NCI-H1694 (cell line): Measurements from ENCODE around the gene STK25.
"Not testable (repeated sequence)": the region's sequence is repeated elsewhere in the genome, so short reads cannot be mapped to it uniquely, and the experiment has no call there.

Experiments
- DNase-seq: peaks from one replicate; lab custom pipeline; 2025; lab: John Stamatoyannopoulos, UW

STK25 gene

DNA sequence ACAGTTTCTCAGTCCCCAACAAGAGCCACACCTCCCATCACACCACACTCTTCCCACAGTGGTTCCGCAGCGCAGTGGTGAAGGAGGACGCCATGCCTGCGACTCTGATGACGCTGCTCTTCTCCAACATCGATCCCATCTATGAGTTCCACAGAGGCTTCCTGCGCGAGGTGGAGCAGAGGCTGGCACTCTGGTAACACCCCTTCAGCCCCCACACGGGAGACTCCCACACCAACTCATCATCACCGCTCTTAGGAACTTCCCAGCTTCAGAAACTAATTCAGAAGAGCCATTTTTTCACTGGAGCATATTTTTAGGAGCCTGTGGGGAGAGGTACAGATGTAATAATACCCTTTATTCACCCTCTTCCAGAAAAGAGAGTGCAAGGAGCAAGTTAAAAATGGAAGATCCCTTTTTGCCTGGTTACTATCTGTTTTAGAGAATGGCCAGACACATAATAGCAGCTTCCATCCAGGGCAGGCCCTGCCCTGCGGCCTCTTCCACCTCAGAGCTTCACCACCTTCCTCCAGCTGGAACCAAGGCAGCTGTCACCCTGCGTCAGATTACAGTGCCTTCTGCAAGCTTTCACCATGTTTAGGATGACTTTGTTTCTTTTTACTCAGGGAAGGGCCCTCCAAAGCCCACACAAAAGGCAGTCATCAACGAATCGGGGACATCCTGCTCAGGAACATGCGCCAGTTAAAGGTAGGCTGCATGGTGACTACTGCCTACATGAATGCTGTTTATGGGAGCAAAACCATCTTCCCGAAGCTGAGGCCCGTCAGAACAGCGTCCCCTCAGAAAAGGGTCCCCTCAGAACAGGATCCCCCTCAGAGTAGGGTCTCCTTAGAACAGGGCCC, 44.9 kb downstream of the STK25 start:
- no peak for DNase-seq

- DNase-seq = no peak
Observed at GRCh38 chr2:241461693-241462677, 46.4 kb downstream of the STK25 start.

DNA sequence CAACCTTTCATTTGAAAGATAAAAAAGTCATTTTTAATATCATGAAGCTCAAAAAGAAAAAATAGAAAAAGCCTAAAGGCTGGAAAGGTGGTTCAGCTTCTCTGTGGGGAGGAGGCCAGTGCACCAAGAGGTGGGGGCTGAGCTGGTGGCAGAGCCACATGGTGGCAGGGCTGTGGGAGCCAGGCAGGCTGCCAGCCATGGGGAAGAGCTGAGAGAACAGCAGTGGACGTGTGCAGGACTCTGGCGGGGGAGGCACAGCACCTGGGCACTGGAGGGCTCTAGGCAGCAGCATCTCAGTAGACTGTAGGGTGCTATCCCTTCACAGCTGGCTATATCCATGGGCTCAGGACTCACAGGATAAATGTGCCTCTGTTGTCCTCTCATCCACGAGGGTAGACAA, 47.8 kb downstream of the STK25 start:
- DNase-seq = peak; percentile 24

- DNase-seq = peak; percentile 34
Observed at GRCh38 chr2:241459520-241459919, 48.9 kb downstream of the STK25 start.

GRCh38 chr2:241458687-241459086, 49.7 kb downstream of the STK25 start:
- DNase-seq = peak; percentile 84

- no peak for DNase-seq
Observed at GRCh38 chr2:241456546-241456945, 51.8 kb downstream of the STK25 start.

DNA sequence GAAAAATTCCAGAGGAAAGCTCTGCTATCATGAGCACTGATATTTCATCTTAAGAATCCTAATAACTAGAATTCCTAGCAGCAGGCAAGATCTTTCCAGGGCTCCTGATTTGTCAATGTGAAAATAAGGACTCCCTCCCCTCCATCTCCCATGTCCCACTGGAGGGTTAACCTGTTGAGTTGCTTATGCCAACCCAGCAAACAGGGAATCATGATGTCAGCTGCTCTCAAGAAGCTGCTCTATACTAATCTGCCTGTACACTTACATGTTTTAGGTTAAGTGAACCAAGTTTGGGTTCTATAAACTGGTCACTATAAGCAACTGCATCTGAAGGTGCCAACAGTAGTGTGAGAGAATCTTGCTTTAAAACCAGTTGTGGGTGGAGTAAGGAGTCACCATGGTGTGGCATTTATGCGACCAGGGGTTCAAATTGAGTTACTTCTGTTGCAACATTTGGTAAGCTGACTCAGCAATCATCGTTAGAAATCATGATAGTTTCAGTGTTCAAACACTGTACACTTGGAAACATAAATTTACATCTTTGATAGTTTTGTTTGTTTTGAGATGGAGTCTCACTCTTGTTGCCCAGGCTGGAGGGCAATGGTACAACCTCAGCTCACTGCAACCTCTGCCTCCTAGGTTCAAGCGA, 53.4 kb downstream of the STK25 start:
- DNase-seq = no peak

DNA sequence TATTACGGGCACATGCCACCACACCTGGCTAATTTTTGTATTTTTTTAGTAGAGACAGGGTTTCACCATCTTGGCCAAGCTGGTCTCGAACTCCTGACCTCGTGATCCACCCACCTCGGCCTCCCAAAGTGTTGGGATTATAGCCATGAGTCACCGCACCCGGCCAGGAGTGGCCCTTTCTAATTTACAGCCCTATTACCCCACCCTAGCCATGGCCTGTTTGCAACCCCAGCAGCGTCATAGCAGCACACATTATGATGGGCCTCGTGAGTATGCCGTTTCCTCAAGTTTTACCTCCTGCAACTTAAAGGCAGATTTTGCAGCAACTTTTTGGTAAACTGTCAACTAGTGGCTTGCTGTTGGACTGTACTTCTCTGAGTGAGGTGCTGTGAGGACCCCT, 54.5 kb downstream of the STK25 start:
- not testable (repeated sequence) for DNase-seq

DNA sequence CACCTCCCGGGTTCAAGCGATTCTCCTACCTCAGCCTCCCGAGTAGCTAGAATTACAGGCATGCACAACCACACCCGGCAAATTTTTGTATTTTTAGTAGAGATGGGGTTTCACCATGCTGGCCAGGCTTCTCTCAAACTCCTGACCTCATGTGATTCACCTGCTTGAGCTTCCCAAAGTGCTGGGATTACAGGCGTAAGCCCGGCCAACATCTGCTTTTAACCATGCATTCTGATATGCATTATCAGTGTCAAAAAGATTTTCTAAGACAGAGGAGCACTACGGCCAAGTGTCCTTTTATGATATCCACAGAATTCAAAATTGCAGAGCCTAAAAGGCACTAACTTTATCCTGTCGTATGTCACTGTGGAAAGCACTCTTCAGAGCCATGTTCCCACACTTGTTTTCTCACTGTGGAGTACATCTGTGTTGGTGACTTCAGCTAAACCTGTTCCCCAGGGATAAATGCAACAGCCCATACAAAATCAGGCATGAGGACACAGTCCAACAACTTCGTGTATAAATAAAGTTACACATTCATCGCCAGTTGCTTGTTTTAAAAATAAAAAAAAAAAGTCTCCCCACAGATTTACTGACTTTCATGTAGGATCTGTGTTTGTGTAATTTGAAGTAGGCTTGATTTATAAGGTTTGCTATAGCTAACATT, 56.4 kb downstream of the STK25 start:
- DNase-seq = no peak

GRCh38 chr2:241450092-241450491, 58.3 kb downstream of the STK25 start:
- not testable (repeated sequence) for DNase-seq

DNA sequence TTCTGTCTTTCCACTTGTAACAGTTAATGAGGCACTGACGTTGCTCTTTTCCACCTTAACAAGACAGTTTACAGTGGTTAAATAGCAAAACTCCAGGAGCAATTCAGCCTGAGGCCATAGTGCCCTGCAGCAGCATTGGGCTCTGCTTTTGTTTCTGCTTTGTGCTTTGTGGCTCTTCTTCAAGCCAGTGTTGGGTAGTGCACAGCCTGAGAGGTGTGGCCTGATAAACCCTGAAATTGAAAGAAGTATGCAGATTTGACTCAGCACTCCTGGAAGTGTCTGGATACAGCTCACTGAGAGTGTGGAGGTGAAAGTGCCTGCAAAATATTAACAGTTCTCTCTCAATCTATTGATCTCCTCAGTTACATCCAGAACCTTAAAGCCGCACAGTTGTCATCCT, 63.0 kb downstream of the STK25 start:
- DNase-seq = no peak

DNA sequence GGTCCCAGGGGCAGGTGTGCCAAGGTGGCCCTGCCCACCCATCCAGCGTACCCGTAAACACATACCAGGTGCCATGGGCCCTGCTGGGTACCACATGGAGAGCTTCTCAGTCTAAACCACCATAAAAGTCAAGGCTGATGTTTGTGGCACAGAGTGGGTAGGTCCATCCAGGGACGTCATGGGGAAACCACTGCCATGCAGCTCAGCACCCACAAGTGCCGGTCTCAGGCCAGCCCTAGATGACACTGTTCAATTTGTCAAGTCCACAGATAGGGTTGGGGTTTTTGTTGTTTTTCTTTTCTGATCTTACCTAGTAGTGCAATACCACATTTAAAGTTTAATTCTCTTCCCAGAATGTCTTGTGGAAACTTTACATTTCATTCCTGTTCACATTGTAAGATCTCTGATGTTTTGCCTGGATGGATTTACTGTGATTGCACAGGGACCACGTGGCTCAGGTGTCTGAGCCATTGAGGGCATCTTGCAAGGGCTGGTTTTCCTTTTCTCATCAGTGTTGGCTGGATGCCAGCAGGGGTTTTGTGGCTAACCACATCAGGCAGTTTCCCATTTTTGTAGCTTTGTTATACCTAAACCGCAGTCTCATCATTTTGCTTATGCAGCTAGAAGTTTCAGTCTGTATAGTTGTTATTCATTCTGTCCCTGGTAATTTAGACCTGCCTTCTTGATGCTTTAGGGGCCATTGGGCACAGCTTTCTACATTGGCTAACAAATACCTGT, 64.7 kb downstream of the STK25 start:
- DNase-seq = no peak
